Parathyroid adenoma (tissue), 2 donors: Measurements from ENCODE around the gene ANO10.

Source experiments
- H2AFZ ChIP-seq: fragments of 300-600 bp; sonication (generic); one replicate; pipeline ENCODE4 v1.7.0; 2017; ENCODE audit warnings: antibody characterized with exemption, mild to moderate bottlenecking
- H3K27ac ChIP-seq: fragments of 300-600 bp; sonication (generic); one replicate; pipeline ENCODE4 v1.7.0; 2017
- H3K27me3 ChIP-seq: fragments of 300-600 bp; sonication (generic); one replicate; pipeline ENCODE4 v1.7.0; 2017; ENCODE audit warnings: low read length; ENCODE audit not compliant: control insufficient read depth, insufficient read depth
- H3K36me3 ChIP-seq: fragments of 300-600 bp; sonication (generic); one replicate; pipeline ENCODE4 v1.7.0; 2017; ENCODE audit warnings: low read length; ENCODE audit not compliant: control insufficient read depth, insufficient read depth
- H3K4me1 ChIP-seq: fragments of 300-600 bp; sonication (generic); one replicate; pipeline ENCODE4 v1.7.0; 2017; ENCODE audit warnings: control low read depth
- H3K4me2 ChIP-seq: fragments of 300-600 bp; sonication (generic); one replicate; pipeline ENCODE4 v1.7.0; 2017; ENCODE audit warnings: low read length
- H3K4me3 ChIP-seq: fragments of 300-600 bp; sonication (generic); one replicate; pipeline ENCODE4 v1.7.0; 2017; ENCODE audit warnings: low read depth, low read length
- H3K79me2 ChIP-seq: fragments of 300-600 bp; sonication (generic); one replicate; pipeline ENCODE4 v1.7.0; 2017; ENCODE audit warnings: control low read depth
- H3K9ac ChIP-seq: fragments of 300-600 bp; sonication (generic); one replicate; pipeline ENCODE4 v1.7.0; 2017; ENCODE audit warnings: mild to moderate bottlenecking
- H3K9me3 ChIP-seq: fragments of 300-600 bp; sonication (generic); one replicate; pipeline ENCODE4 v1.7.0; 2017; ENCODE audit warnings: low read length; ENCODE audit not compliant: control insufficient read depth
- TF ChIP-seq, protein P1 (sequence below): fragments of 300-600 bp; sonication (generic); IDR thresholded peaks from one replicate; pipeline ENCODE4 v1.7.0; 2017; ENCODE audit warnings: antibody characterized with exemption, mild to moderate bottlenecking
- donor health status: primary hyperparathyroidism.

Gene ANO10

DNA sequence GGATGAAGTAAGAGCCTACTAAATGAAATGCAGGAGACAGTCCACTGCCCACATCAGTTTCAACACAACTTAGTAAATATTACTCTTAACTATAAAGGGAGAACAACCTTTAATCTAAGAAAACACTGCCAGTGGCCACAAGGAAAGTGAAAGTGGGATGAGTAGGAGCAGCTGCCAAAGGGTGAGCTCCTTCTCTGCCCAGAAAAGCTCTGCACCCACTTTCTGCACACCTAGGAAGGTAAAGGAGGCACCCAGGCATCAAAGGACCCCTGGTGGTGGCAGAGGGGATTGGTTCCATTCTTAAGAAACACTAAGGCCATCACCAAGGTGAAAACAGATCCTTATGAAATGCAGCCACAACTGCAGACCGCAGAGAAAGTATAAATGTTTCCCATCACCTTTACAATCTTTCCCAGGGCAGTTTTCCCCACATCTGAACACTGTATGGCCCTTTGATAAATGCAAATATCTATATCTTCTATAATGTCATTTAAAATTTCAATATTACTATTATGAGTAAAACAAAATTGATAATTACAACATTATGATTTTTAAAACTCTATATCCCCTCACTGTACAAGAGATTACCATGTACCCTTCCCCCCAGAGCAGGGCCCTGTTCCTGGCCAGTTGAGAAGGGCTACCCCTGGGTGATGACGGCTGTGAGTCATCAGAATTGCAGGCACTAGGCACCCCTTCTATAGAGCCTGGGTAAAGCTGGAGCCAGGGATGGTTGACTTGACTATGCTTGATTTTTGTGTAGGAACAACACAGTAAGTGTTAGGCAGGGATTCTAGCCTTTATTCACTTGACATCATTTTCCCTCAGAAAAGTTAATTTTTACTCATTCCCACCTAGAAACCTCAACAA is 243.5 kb downstream of the ANO10 start:
- H3K36me3 ChIP-seq: no peaks in the 10 kb centered on the region
- H3K4me1 ChIP-seq: no peaks in the 10 kb centered on the region
- H3K4me3 ChIP-seq: no peak overlapping the region
- H3K27me3 ChIP-seq: no peaks in the 10 kb centered on the region
- no peaks in the 10 kb centered on the region for H3K79me2 ChIP-seq
- H3K9me3 ChIP-seq: no peaks in the 10 kb centered on the region
- no peak overlapping the region for H2AFZ ChIP-seq
- H3K4me2 ChIP-seq: no peak overlapping the region
- no peak overlapping the region for H3K27ac ChIP-seq
- TF ChIP-seq, protein P1, sequence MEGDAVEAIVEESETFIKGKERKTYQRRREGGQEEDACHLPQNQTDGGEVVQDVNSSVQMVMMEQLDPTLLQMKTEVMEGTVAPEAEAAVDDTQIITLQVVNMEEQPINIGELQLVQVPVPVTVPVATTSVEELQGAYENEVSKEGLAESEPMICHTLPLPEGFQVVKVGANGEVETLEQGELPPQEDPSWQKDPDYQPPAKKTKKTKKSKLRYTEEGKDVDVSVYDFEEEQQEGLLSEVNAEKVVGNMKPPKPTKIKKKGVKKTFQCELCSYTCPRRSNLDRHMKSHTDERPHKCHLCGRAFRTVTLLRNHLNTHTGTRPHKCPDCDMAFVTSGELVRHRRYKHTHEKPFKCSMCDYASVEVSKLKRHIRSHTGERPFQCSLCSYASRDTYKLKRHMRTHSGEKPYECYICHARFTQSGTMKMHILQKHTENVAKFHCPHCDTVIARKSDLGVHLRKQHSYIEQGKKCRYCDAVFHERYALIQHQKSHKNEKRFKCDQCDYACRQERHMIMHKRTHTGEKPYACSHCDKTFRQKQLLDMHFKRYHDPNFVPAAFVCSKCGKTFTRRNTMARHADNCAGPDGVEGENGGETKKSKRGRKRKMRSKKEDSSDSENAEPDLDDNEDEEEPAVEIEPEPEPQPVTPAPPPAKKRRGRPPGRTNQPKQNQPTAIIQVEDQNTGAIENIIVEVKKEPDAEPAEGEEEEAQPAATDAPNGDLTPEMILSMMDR: peak; percentile 65
- H3K9ac ChIP-seq: no peak overlapping the region

DNA sequence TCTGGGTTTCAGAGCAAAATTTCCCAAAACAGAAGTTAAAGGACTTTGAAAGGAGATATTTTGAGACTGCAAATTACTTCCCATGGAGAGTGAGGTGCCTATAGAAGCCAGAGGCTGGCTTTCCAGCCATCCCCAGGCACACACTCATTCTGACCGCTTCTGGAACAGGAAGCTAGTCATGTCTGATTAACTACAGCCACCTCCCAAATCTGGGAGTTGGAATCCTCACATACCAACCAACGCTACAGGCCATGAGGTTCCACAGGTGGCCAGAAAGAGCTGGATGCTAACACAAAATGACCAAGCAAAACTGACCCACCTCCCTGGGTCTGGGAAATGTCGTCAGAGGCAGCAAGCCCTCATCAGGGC is 248.3 kb downstream of the ANO10 start:
- H3K4me1 ChIP-seq: no peaks in the 10 kb centered on the region
- H3K79me2 ChIP-seq: no peaks in the 10 kb centered on the region
- H3K27ac ChIP-seq: no peak overlapping the region

DNA sequence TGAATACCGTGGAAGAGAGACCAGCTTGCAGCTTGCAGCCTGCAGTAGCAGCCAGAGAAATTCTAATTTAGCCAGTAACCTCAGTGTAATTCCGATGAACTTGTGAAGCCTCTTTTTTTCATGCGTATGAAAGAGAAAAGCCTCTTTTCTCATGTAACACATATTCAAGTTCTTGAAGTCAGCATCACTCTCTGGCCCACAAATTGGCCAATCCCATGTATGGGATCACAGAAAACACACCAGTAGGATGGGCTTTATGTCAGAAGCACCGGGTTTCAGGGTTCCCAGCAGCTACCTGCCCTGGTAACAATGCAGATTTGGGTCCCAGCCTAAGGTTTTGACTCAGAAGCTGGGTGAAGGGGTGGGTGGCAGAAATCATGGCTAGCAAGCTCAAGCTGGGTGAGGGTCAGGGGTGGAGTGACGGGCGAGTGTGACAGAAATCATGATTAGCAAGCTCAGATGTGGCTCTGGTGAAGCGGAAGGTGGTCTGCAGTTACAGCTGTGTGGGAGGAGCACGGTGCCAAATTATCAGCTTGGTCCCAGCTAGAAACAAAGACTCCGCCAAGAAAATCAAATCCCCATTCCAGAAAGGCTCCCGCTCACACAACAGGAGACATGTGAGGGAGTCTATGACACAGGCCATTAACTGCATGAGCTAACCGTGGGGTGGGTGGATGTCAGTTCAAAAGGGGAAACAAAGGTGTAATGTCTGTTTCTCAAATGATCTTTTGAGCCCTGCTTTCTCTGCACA is 248.8 kb downstream of the ANO10 start:
- H3K27ac ChIP-seq: no peak overlapping the region
- H3K4me3 ChIP-seq: no peak overlapping the region
- H2AFZ ChIP-seq: no peak overlapping the region
- no peak overlapping the region for H3K4me2 ChIP-seq
- no peaks in the 10 kb centered on the region for H3K27me3 ChIP-seq
- no peaks in the 10 kb centered on the region for H3K4me1 ChIP-seq
- no peaks in the 10 kb centered on the region for H3K9me3 ChIP-seq
- H3K9ac ChIP-seq: no peak overlapping the region
- no peaks in the 10 kb centered on the region for H3K79me2 ChIP-seq
- TF ChIP-seq, protein P1: no peak
- no peaks in the 10 kb centered on the region for H3K36me3 ChIP-seq

More for the DNA sequence above, 248.3 kb downstream of the ANO10 start:
- Histone ChIP-seq H2AFZ (no peak overlapping the region), H3K27me3 (no peaks in the 10 kb centered on the region), H3K4me2 (no peak overlapping the region), H3K9ac (no peak overlapping the region), H3K36me3 (no peaks in the 10 kb centered on the region), H3K9me3 (no peaks in the 10 kb centered on the region), H3K4me3 (no peak overlapping the region)
- TF ChIP-seq, protein P1: no peak

DNA sequence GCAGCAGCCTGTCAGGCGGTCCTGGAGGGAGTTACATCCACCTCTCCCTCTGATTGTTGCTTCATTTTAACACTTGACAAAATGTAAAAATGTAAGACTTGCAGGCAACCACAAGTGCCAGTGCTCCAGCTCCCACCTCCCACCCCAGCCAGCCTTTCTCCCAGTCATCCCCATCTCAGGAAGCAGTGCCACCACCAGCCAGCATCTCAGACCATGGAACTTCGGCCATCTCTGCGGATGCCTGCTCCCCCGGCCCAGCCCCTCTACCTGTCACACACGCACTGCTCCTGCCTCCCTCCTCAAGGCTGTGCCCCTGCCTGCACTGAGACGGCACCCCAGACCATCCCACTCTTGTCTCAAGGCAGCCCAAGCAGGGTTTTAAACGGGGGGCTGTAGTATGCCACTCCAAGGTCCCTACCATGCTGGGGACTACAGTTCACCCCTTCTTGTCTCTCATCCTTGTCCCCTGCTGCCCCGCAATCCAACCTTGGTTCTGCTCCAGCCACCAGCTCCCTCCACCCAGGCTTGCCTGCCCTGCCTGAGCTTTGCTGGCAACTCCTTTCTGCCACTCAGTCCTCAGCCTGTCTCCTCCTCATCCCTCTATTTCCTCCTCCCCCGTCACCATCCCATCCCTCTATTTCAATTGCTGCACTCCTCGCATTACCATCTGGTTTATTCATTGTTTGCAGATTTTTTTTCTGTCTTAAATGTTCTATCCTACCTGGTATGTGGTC is 249.6 kb downstream of the ANO10 start:
- Histone ChIP-seq H3K27me3 (no peaks in the 10 kb centered on the region), H3K4me1 (no peaks in the 10 kb centered on the region), H3K36me3 (no peaks in the 10 kb centered on the region), H3K4me2 (no peak overlapping the region), H3K27ac (no peak overlapping the region), H3K79me2 (no peaks in the 10 kb centered on the region), H3K9ac (no peak overlapping the region), H3K4me3 (no peak overlapping the region), H2AFZ (no peak overlapping the region), H3K9me3 (no peaks in the 10 kb centered on the region)
- TF ChIP-seq, protein P1: no peak
